Measurements from ENCODE around the gene PPIC. TPM values are rescaled to one million over a fixed set of nuclear protein-coding genes. Genes with fewer than 3 reads are reported as not detected.
"Not testable (repeated sequence)": the region's sequence is repeated elsewhere in the genome, so short reads cannot be mapped to it uniquely, and the experiment has no call there.

The PPIC gene
- total RNA-seq, 1 donor, result 109 TPM

- Histone ChIP-seq H3K36me3 (ENCODE audit: insufficient read depth, low read length) (no peaks in the 10 kb centered on the region), H3K4me2 (ENCODE audit: insufficient read depth, low read length) (no peak overlapping the region), H2AFZ (ENCODE audit: low read length) (no peak overlapping the region), H3K79me2 (ENCODE audit: insufficient read depth, low read length) (no peaks in the 10 kb centered on the region), H3K27me3 (ENCODE audit: insufficient read depth, low read length) (no peaks in the 10 kb centered on the region), H3K9me3 (ENCODE audit: low read depth, low read length) (no peaks in the 10 kb centered on the region), H3K4me3 (ENCODE audit: insufficient read depth, low read length) (no peak overlapping the region), H3K4me1 (ENCODE audit: insufficient read depth, low read length) (peaks cover 5% of the 10 kb centered on the region), H4K20me1 (ENCODE audit: insufficient read depth, low read length) (no peaks in the 10 kb centered on the region), H3K27ac (ENCODE audit: low read depth, low read length) (no peak overlapping the region)
- no peak for DNase-seq (ENCODE audit: insufficient read length, low spot score, missing footprints)
- TF ChIP-seq CTCF (IDR thresholded peaks at IDR 0.05; ENCODE audit: extremely low read depth, low read depth, low read length), result no peak
Measured at GRCh38 chr5:122977319-122977718, 59.2 kb downstream of the PPIC start.

GRCh38 chr5:122974251-122974650, 62.3 kb downstream of the PPIC start:
- not testable (repeated sequence) for H3K4me3 ChIP-seq (ENCODE audit: insufficient read depth, low read length); H3K27me3 ChIP-seq (ENCODE audit: insufficient read depth, low read length); H4K20me1 ChIP-seq (ENCODE audit: insufficient read depth, low read length); H3K79me2 ChIP-seq (ENCODE audit: insufficient read depth, low read length); H3K36me3 ChIP-seq (ENCODE audit: insufficient read depth, low read length); H3K9me3 ChIP-seq (ENCODE audit: low read depth, low read length); DNase-seq (ENCODE audit: insufficient read length, low spot score, missing footprints); H2AFZ ChIP-seq (ENCODE audit: low read length); H3K4me2 ChIP-seq (ENCODE audit: insufficient read depth, low read length); H3K4me1 ChIP-seq (ENCODE audit: insufficient read depth, low read length); H3K27ac ChIP-seq (ENCODE audit: low read depth, low read length)

- H3K4me1 ChIP-seq (ENCODE audit: insufficient read depth, low read length); H3K79me2 ChIP-seq (ENCODE audit: insufficient read depth, low read length); H3K4me2 ChIP-seq (ENCODE audit: insufficient read depth, low read length); H3K9me3 ChIP-seq (ENCODE audit: low read depth, low read length); H4K20me1 ChIP-seq (ENCODE audit: insufficient read depth, low read length); DNase-seq (ENCODE audit: insufficient read length, low spot score, missing footprints); H2AFZ ChIP-seq (ENCODE audit: low read length); H3K4me3 ChIP-seq (ENCODE audit: insufficient read depth, low read length); H3K36me3 ChIP-seq (ENCODE audit: insufficient read depth, low read length); H3K27ac ChIP-seq (ENCODE audit: low read depth, low read length); H3K27me3 ChIP-seq (ENCODE audit: insufficient read depth, low read length): not testable (repeated sequence)
Measured at GRCh38 chr5:122973759-122974158, 62.8 kb downstream of the PPIC start.

Small RNAs within 50 kb of the gene (small RNA-seq; reads per million reads assigned to genes)
- gene RN7SL689P (not detected), gene RN7SL711P (not detected)

Other genes starting within 250 kb of the PPIC start
- 22.7 and 26.4 TPM in 2 replicates for gene SNX24, start 191.1 kb downstream of the PPIC start, total RNA-seq
- 1.8 and 2.7 TPM in 2 replicates for gene PRDM6, start 52.5 kb upstream of the PPIC start, total RNA-seq